CD4-positive, alpha-beta T cell treated with Interleukin-15 for 1 hour (primary cell): ENCODE data around the gene RBMXL3.

Experiments
- DNase-seq: peaks from one replicate; pipeline ENCODE4 v3.0.0-alpha.2; 2020

The RBMXL3 gene

GRCh38 chrX:115234461-115234860 is 45.3 kb downstream of the RBMXL3 start:
- DNase-seq = no peak

- DNase-seq = no peak
Measured at GRCh38 chrX:115236560-115236959, 47.4 kb downstream of the RBMXL3 start.

- DNase-seq = no peak
Measured at GRCh38 chrX:115237056-115237455, 47.8 kb downstream of the RBMXL3 start.
